ENCODE data around the gene SMIM20. TPM values are rescaled to one million over a fixed set of nuclear protein-coding genes. Genes with fewer than 3 reads are reported as not detected.

Gene SMIM20
- total RNA-seq, 4 donors from 2014 or later: 12.2 to 17.1 (median 15.1) TPM

- Histone ChIP-seq H3K9me3 (no peaks in the 10 kb centered on the region), H3K36me3 (no peaks in the 10 kb centered on the region), H3K27ac (no peak overlapping the region), H3K4me1 (peaks cover 6% of the 10 kb centered on the region), H3K27me3 (peaks cover 13% of the 10 kb centered on the region), H3K4me3 (no peak overlapping the region)
- DNase-seq (ENCODE audit: low spot score in 2 of 2): no peak
- WGBS: 73% methylated on average over 10 of the region's 10 CpGs
- TF ChIP-seq CTCF (IDR thresholded peaks at IDR 0.05) (no peak), POLR2AphosphoS5 (IDR thresholded peaks at IDR 0.05) (no peak), POLR2A (IDR thresholded peaks at IDR 0.05) (no peak)
Observed at GRCh38 chr4:25950461-25951389, 36.7 kb downstream of the SMIM20 start.

GRCh38 chr4:25951390-25951952, 37.5 kb downstream of the SMIM20 start:
- Histone ChIP-seq H3K4me1 (peaks cover 6% of the 10 kb centered on the region), H3K9me3 (no peaks in the 10 kb centered on the region), H3K4me3 (no peak overlapping the region), H3K27ac (no peak overlapping the region), H3K27me3 (peaks cover 13% of the 10 kb centered on the region), H3K36me3 (no peaks in the 10 kb centered on the region)
- DNase-seq (ENCODE audit: low spot score in 2 of 2): no peak
- no peak for TF ChIP-seq CTCF (IDR thresholded peaks at IDR 0.05)
- no peak for TF ChIP-seq EP300 (IDR thresholded peaks at IDR 0.05)
- TF ChIP-seq POLR2AphosphoS5 (IDR thresholded peaks at IDR 0.05): no peak
- TF ChIP-seq POLR2A (IDR thresholded peaks at IDR 0.05): no peak
- 71% methylated on average over 6 of the region's 6 CpGs for WGBS

GRCh38 chr4:25953740-25954139, 39.7 kb downstream of the SMIM20 start:
- H3K4me1 ChIP-seq: peaks cover 6% of the 10 kb centered on the region
- H3K27ac ChIP-seq: no peak overlapping the region
- H3K4me3 ChIP-seq: no peak overlapping the region
- no peaks in the 10 kb centered on the region for H3K36me3 ChIP-seq
- no peaks in the 10 kb centered on the region for H3K9me3 ChIP-seq
- peaks cover 13% of the 10 kb centered on the region for H3K27me3 ChIP-seq
- 42% methylated on average over 5 of the region's 5 CpGs for WGBS
- TF ChIP-seq POLR2A (IDR thresholded peaks at IDR 0.05): no peak
- TF ChIP-seq POLR2AphosphoS5 (IDR thresholded peaks at IDR 0.05): no peak
- TF ChIP-seq CTCF (IDR thresholded peaks at IDR 0.05): no peak
- TF ChIP-seq EP300 (IDR thresholded peaks at IDR 0.05): no peak
- DNase-seq (ENCODE audit: low spot score in 2 of 2): no peak

GRCh38 chr4:25954293-25954904, 40.4 kb downstream of the SMIM20 start:
- DNase-seq (ENCODE audit: low spot score in 2 of 2): no peak
- TF ChIP-seq CTCF (IDR thresholded peaks at IDR 0.05): no peak
- TF ChIP-seq POLR2AphosphoS5 (IDR thresholded peaks at IDR 0.05): no peak
- no peak for TF ChIP-seq EP300 (IDR thresholded peaks at IDR 0.05)
- TF ChIP-seq POLR2A (IDR thresholded peaks at IDR 0.05): no peak
- Histone ChIP-seq H3K36me3 (no peaks in the 10 kb centered on the region), H3K27me3 (peaks cover 12% of the 10 kb centered on the region), H3K4me3 (no peak overlapping the region), H3K9me3 (no peaks in the 10 kb centered on the region), H3K27ac (no peak overlapping the region), H3K4me1 (peaks cover 6% of the 10 kb centered on the region)
- WGBS: 85% methylated on average over 14 of the region's 14 CpGs

- DNase-seq (ENCODE audit: low spot score in 2 of 2): no peak
- no peak for TF ChIP-seq EP300 (IDR thresholded peaks at IDR 0.05)
- no peak for TF ChIP-seq POLR2A (IDR thresholded peaks at IDR 0.05)
- no peak for TF ChIP-seq CTCF (IDR thresholded peaks at IDR 0.05)
- TF ChIP-seq POLR2AphosphoS5 (IDR thresholded peaks at IDR 0.05): no peak
- no peaks in the 10 kb centered on the region for H3K36me3 ChIP-seq
- 83% methylated on average over 4 of the region's 4 CpGs for WGBS
- H3K27ac ChIP-seq: no peak overlapping the region
- peaks cover 6% of the 10 kb centered on the region for H3K4me1 ChIP-seq
- no peaks in the 10 kb centered on the region for H3K9me3 ChIP-seq
- H3K27me3 ChIP-seq: peaks cover 3% of the 10 kb centered on the region
- no peak overlapping the region for H3K4me3 ChIP-seq
Observed at GRCh38 chr4:25955705-25956104, 41.7 kb downstream of the SMIM20 start.
